Frontal cortex (tissue), 4 donors: Measurements from ENCODE around the gene HSPBP1. TPM values are rescaled to one million over a fixed set of nuclear protein-coding genes. Genes with fewer than 3 reads are reported as not detected.
"Not testable (repeated sequence)": the region's sequence is repeated elsewhere in the genome, so short reads cannot be mapped to it uniquely, and the experiment has no call there.

ENCODE experiments used
- DNase-seq, 2 donors: peaks; one replicate each; pipeline ENCODE4 v3.0.0; 2012; ENCODE audit warnings: low spot score in 2 of 2
- FAIRE-seq: peaks from 2 replicates; lab custom pipeline; 2012; peaks lifted over from hg19 to GRCh38; lab: Jason Lieb, UNC
- total RNA-seq: library from RNA; depleted of rRNA; stranded (reverse); fragments of >200 nt; gene quantifications from one replicate; pipeline ENCODE4 v1.2.3, GENCODE V29; 2014
- donor health status: control.
- donor health status: control.
- donor health status: control.

The HSPBP1 gene, protein sequence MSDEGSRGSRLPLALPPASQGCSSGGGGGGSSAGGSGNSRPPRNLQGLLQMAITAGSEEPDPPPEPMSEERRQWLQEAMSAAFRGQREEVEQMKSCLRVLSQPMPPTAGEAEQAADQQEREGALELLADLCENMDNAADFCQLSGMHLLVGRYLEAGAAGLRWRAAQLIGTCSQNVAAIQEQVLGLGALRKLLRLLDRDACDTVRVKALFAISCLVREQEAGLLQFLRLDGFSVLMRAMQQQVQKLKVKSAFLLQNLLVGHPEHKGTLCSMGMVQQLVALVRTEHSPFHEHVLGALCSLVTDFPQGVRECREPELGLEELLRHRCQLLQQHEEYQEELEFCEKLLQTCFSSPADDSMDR
- 28.9 TPM for total RNA-seq

DNA sequence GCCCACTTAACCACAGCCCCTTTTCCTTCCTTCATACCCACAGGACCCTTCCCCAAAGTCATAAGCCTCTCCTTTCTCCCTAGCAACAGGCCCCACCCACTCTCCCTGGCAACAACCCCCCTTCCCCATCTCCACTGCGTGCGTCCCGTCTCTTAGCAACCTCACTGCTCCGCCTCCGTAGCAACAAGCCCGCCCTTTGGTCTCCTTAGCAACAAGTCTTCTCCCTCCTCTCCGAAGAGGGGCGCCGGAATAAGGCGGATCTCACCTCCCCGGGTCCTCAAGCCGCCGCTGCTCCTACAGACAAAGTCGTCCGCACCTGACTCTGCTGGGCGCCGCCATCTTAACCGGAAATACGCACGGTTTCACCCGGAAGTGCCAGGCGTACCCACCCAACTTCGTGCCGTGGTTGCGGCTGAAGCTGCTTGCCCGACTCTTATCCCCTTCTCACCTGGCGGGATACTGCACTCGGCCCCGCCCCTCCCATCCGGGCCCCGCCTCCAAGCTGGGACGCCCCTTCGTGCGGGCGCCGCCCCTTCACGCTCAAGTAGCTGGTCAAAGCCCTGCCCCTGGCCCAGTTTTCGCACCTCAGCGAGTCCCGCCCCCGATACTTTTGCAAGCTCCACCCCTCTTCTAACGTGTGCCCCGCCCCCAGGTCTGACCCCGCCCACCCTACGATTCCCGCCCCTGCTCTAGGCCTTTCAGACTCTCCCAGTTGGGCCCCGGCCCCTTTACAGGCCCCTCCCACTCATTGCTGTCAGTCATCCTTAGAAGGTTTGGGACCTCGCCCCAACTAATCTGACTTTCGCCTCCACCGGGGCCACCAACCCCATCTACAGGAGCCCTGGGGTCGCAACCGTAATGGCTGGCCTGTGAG, at the start of gene HSPBP1:
HSPBP1 (minus strand) TSS at position 341 of the 874 bp plus-strand sequence. CDS start 502 bp downstream, outside the sequence.
- DNase-seq (peak; percentile 84 to 86), FAIRE-seq (no peak)

DNA sequence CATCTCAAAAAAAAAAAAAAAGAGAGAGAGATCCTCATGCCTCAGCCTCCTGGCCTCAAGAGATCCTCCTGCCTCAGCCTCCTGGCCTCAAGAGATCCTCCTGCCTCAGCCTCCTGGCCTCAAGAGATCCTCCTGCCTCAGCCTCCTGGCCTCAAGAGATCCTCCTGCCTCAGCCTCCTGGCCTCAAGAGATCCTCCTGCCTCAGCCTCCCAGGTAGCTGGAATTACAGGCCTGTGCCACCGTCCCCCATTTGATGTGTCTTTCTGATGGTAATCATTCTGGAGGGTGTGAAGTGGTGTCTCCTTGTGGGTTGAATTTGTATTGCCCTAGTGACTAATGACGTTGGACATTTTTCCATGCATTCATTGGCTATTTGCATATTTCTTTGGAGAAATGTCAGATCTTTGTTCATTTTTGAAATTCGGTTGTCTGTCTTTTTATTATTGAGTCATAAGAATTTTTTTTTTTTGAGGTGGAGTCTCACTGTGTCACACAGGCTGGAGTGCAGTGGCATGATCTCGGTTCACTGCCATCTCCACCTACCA, 48.9 kb upstream of the HSPBP1 start:
- not testable (repeated sequence) for DNase-seq, FAIRE-seq

DNA sequence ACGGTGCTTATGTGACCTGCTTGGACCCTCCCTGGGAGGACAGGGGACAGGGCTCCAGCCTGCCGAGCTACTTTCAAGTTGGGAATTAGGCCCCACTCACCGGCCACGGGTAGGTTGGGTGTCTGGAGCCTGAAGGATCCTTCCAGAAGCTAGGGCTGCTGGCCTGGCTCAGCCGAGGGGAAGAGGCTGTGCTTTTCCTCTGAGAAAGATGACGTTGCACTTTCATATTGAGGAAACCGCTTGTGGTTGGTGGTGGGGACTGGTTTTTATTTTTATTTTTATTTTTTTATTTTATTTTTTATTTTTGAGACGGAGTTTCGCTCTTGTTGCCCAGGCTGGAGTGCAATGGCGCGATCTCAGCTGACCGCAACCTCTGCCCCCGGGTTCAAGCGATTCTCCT, 45.3 kb upstream of the HSPBP1 start, which contains the start of gene TMEM150B:
TMEM150B (minus strand) TSS at position 170 of the 400 bp plus-strand sequence. CDS start 4,305 bp downstream, outside the sequence.
- FAIRE-seq: no peak
- DNase-seq: no peak

DNA sequence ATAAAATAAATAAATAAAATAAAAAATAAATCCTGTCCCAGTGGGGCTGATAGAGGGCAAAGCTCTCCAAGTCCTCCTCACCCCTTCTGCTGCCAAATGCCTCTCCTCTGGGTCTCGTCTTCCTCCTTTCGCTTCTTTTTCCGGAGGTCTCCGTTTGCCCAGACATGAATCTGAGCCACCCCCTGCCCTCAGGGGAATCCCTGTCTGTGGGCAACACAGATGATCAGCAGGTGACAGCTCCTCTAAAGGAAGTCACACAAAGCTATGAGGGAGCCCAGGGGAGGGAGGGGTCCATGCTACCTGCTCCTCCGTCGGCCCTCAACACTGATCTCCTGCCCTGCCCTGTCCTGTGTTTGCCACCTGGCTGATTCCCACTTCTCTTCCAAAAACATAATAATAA, 44.8 kb upstream of the HSPBP1 start:
- DNase-seq (no peak), FAIRE-seq (no peak)

DNA sequence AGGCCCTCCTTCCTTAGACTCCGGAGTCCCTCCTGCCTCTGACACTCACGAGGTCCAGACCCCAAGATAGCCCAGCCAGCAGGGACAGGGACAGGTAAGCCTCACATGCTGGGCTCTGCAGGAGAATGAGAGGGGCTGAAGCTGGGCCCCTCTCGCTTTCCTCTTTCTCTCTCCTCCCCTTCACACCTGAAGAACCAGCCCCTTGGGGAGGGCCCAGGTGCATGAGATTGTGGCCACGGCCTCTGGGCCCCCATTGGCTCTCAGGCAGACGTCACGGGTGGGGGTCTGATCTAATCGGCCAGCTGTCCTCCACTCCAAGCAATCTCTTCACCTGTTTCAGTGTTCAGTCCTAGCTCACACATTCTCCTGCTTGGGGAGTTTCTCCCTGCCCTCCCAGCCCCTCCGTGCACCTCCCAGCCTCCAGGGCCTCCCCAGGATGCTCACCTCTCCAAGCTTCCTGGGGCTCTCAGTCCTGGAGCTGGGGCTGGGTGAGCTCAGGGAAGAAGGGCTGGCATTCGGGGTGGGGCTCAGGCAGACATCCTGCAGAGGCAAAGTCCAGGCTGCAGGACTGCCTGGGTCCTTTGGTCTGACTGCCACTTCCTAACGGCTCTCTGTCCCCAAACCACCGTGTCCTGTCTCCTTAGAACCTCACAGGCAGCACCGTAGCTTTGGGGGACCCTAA, 42.4 kb upstream of the HSPBP1 start:
- DNase-seq (no peak), FAIRE-seq (no peak)

DNA sequence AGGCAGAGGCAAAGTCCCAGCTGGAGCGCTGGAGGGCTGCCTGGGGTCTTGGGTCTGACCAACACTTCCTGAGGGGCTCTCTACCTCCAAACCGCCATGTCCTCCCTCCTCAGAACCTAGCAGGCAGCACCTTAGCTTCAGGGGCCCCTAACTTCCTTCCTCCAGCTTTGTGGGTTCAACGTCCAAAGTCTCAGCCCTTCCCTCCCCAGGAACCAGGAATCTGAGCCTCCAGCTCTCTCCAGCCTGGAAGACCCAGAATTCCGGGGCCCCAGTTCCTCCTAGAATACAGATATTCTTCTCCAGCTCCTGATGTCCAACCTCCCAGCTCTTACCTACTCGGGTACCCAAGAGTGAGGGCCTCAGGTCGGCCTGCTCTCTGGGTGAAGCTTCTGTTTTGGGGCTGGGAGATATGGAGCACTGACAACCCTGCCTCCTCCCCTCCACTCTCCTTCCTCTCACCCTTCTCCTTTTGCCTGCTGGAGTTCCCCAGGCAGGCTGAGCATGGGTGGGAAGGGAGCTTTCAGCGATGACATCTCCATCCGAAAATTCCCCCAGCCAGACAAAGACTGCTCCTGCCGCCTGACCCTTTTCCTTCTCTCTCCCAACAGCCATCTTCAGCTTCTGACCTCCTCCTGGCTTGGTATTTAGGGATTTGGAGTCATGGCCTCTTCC, 41.7 kb upstream of the HSPBP1 start:
- DNase-seq: no peak
- FAIRE-seq: no peak

DNA sequence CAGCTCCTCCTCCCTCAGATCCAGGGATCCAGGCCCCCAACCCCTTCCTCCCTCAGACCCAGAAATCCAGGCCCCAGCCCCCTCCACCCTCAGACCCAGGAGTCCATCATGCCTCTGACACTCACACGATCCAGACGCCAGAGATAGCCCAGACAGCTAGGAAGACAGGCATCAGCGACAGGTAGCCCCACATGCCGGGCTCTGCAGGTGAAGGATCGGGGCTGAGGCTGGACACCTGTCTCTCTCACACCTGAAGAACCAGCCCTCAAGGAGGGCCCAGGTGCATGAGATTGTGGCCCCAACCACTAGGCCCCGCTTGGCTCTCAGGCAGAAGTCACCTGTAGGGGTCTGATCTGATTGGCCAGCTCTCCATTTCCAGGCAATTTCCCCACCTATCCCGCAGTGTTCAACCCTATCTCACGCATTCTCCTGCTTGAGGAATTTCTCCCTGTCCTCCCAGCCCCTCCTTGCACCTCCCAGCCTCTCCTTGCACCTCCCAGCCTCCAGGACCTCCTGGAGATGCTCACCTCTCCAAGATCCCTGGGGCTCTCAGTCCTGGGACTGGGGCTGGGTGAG, 41.0 kb upstream of the HSPBP1 start:
- DNase-seq (no peak), FAIRE-seq (no peak)

DNA sequence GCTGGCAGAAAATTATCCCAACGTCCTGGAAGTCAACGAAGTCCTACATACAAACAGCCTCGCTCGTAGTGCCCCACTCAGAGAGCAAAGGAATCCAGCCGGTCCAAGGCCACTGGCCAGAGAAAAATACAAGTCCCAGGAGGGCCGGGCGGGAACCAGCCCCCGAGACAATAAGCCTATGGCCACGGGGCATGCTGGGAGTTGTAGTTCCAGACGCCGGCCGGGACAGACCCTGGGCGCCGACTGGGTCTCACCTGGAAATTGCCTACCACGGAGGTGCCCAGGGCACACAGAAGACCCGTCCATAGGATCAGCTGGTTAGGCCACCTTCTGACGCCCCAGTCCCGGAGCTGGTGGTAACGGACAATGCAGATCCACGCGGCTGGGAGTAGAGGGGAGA, 39.9 kb upstream of the HSPBP1 start:
- DNase-seq (peak in 1 of 2 donors; percentile 62), FAIRE-seq (no peak)

DNA sequence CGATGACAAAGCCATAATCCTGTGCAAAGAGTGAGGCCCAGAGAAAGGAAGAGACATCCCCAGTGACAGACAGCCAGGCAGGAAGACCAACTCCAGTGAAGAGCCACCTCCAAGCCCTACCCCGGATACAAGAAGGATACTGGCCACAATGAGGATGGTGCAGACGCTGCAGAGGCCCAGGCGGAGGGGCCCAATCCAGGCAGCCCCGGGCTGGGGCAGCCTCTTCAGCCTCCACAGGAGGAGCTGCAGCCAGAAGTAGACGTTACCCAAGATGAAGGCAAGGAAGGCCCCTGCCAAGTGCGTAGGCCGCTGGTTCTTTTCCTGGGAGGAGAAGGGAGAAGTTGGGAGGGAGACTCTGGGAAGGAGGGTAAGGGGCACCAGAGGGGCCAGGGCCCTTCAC, 36.7 kb upstream of the HSPBP1 start:
- no peak for DNase-seq
- no peak for FAIRE-seq

DNA sequence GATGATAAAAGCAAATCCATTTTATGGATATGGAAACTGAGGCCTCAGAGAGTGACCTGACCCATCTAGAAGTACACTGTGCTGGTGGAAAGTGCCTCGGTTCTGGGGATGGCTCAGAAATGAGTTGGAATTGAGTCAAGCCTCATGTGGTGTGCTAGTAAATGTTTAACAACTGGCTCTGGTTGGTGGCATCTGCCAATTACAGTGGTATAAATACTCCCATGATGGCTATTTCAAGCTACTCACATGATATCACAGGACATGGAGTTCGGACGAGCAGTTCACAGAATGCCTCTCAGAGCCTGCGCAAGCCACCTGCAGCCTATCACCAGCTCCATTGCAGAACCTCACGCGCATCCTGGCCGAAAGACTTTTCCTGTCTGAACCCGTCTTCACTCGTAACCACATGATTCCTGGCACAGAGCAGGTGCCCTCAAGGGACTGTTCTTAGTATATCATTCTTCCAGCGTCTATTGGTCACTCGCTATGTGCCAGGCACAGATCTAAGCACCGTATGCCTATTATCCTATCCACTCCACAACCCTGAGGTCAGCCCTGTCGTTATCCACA, 36.1 kb upstream of the HSPBP1 start:
- no peak for DNase-seq
- FAIRE-seq: no peak

DNA sequence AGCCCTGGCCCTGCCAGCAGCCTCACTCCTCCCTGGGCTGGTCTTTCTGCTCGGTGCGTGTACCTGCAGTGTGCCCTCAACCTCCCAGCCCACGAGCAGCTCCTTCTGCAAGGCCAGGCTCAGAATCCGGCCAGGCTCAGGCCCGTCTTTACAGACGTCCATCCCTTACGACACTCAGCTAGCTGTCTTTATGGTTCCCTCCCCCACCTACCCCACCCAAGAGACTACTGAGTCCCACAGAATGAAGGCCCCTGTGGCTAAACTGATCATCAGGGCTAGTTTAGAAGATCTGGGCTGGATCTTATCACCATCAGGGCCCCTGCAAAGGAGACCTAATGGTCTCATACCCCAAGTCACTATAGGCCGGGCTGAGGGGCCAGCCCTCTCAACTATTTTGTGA, 34.5 kb upstream of the HSPBP1 start:
- DNase-seq: no peak
- FAIRE-seq: no peak

DNA sequence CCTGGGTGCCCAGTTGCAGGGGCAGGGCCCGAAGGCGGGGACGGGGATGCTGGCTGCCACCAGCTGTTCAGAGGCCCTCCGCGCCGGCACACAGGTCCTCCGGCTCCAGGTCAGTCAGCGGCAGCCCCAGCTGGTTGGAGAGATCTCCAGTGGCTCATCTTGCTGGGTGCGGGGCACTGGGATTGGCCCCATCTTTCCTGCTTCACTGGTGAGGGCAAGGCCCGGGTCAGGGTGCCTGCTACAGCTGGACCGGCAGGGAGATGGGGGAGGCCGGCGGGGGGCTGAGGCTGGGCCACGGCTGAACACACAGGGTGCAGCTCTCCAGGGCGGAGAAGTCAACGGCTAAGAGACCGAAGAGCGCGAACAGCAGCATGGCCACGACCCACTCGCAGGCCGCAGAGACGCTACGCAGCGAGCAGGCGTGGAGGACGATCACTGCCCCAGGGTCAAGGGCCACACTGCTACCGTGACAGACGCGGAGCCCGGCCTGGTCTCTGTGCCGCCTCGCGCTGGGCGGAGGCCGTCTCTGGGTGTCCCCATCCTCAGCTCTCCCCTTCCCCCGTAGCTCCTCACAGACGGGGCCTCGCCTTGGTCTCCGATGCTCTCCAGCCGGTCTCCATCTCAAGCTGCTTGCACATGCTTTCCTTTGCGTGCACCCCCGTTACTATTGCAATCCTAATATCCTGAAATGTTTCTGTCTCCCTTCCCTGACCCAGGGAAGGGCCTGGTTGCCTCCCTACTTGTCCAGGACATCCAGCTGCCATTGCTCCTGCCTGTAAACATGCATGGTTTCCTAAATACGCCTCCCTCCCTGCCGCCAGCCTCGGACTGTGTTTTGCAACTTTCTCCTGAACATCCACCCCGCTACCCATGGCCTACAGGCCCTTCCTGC, 33.0 kb upstream of the HSPBP1 start:
- no peak for FAIRE-seq

DNA sequence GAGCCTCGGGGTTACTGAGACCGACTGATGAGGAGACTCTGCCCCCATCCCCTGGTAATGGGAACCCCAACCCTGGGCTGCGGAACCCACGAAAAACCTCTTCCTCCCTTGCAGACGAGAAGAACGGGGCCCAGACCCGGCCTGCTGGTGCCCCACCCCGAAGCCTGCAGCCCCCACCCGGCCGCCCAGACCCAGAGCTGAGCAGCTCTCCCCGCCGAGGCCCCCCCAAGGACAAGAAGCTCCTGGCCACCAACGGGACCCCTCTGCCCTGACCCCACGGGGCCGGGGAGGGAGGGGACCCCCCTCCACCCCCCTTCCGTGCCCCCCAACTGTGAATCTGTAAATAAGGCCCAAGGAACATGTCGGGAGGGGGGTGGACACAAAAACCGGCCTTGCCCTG, 31.9 kb upstream of the HSPBP1 start:
- no peak for DNase-seq
- FAIRE-seq: no peak

More for the DNA sequence above, 33.0 kb upstream of the HSPBP1 start:
- no peak for DNase-seq

DNA sequence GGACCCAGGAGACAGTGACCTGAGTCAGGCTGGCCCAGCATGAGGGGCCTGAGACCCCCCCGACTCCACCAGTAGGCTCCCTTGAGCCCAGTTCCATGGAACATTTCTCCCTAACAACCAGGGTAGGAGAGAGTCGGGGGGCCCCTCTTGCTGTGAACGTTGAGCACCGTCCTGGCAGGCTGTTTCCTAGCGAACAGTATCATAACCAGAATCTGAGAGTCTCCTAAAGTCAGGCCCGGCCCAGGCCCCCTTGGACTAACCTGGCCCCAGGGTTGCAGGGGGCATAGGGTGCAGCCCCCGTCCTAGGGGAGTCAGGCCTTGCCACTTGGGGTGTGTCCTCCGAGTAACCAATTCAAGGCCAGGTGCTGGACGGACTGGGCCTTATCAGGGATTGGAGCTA, 31.5 kb upstream of the HSPBP1 start:
- DNase-seq (no peak), FAIRE-seq (no peak)

DNA sequence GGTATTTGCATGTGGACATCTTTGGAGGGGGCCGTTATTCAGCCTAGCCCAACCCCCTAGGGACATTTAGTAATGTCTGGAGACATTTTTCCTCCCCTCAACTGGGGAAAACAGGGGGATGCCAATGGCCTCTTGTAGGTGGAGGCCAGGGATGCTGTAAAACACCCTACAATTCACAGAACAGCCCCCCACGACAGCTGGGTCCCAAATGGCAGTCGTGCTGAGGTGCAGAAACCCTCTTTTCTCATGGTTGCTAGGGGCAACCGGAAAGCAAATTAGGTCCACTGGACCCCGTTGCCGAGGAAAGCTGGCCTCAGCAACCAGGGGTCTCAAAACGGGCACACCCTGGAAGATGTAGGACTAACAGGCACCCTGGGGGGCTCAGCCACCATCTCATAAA, 30.6 kb upstream of the HSPBP1 start:
- FAIRE-seq: no peak
- no peak for DNase-seq

DNA sequence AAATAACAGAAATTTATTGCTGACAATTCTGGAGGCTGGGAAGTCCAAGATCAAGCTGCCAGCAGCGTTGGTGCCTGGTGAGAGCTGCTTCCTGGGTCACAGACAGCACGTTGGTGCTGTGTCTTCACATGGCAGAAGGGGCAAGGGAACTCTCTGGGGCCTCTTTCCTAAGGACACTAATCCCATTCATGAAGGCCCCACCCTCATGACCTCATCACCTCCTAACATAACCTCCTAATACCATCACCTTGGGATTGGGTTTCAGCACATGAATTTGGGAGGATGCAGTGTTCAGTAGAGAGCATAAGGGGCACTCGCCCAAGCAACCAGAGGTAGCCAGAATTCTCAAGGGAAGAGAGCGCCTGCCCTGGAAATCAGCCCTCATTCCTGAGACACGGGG, 29.5 kb upstream of the HSPBP1 start:
- FAIRE-seq (no peak), DNase-seq (no peak)

DNA sequence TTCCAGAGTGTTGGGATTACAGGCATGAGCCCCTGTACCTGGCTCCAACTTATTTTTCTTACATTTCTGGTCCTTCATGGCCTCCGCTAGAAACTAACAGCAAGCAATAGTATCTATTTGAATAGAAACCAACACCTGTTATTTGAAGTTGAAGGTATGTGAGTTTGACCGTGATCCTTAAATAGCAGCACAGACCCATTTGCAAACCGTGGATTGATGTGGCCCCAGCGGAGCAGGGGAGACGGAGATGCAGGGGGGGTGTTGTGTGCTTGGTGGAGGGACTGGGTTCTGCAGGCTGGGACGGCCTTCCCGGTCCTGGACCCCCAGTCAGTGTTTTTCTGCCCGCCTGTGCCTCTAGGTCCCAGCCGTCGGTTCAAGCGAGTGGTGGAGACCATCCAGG, 28.4 kb upstream of the HSPBP1 start:
- no peak for DNase-seq
- no peak for FAIRE-seq

DNA sequence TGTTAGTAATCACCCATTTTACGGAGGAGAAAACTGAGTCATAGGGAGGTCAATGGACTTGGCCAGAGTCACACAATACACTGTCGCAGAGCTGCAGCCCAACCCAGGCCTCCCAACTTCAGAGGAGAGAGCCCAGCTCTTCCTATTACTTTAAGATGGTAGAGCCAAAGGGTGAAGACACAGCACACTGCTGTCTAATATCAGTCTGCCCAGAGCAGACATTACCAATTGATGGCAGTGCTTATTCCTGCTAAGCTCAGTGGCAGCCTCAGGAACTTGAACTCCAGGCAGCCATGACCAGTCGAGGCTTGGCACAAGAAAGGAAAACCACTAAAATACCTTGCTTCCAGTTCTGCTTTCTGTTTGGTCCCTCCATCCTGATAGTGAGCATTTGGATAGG, 26.8 kb upstream of the HSPBP1 start:
- DNase-seq (no peak), FAIRE-seq (no peak)
